ENCODE measurements around the gene CSMD2.

Gene CSMD2

GRCh38 chr1:33661811-33662454 is 503.1 kb downstream of the CSMD2 start:
- no peak for DNase-seq
- in situ Hi-C loops (cut with HindIII; ENCODE audit: low pct_ligation_motif_present, low pct_unique_long_range_greater_than_20kb, low sequenced_read_pairs), result no loop called here

GRCh38 chr1:33660956-33661355 is 504.1 kb downstream of the CSMD2 start:
- DNase-seq, result no peak
- in situ Hi-C loops (cut with HindIII; ENCODE audit: low pct_ligation_motif_present, low pct_unique_long_range_greater_than_20kb, low sequenced_read_pairs), result no loop called here

GRCh38 chr1:33660244-33660643 is 504.8 kb downstream of the CSMD2 start:
- in situ Hi-C loops (cut with HindIII; ENCODE audit: low pct_ligation_motif_present, low pct_unique_long_range_greater_than_20kb, low sequenced_read_pairs), result no loop called here
- DNase-seq, result no peak

- in situ Hi-C loops (cut with HindIII; ENCODE audit: low pct_ligation_motif_present, low pct_unique_long_range_greater_than_20kb, low sequenced_read_pairs), result no loop called here
- DNase-seq, result no peak
These were observed 505.4 kb downstream of the CSMD2 start for GRCh38 chr1:33659641-33660040.

- DNase-seq, result no peak
- in situ Hi-C loops (cut with HindIII; ENCODE audit: low pct_ligation_motif_present, low pct_unique_long_range_greater_than_20kb, low sequenced_read_pairs), result no loop called here
These were observed 507.2 kb downstream of the CSMD2 start for GRCh38 chr1:33657833-33658232.

GRCh38 chr1:33656467-33657005 is 508.5 kb downstream of the CSMD2 start:
- no peak for DNase-seq
- in situ Hi-C loops (cut with HindIII; ENCODE audit: low pct_ligation_motif_present, low pct_unique_long_range_greater_than_20kb, low sequenced_read_pairs), result no loop called here

GRCh38 chr1:33655496-33655895 is 509.5 kb downstream of the CSMD2 start:
- in situ Hi-C loops (cut with HindIII; ENCODE audit: low pct_ligation_motif_present, low pct_unique_long_range_greater_than_20kb, low sequenced_read_pairs), result no loop called here

GRCh38 chr1:33654267-33654834 is 510.7 kb downstream of the CSMD2 start:
- in situ Hi-C loops (cut with HindIII; ENCODE audit: low pct_ligation_motif_present, low pct_unique_long_range_greater_than_20kb, low sequenced_read_pairs), result no loop called here
- peak; percentile 8 for DNase-seq

More at GRCh38 chr1:33655496-33655895, 509.5 kb downstream of the CSMD2 start:
- DNase-seq, result no peak

GRCh38 chr1:33653226-33653625 is 511.8 kb downstream of the CSMD2 start:
- in situ Hi-C loops (cut with HindIII; ENCODE audit: low pct_ligation_motif_present, low pct_unique_long_range_greater_than_20kb, low sequenced_read_pairs), result no loop called here

GRCh38 chr1:33650708-33651107 is 514.3 kb downstream of the CSMD2 start:
- no peak for DNase-seq
- in situ Hi-C loops (cut with HindIII; ENCODE audit: low pct_ligation_motif_present, low pct_unique_long_range_greater_than_20kb, low sequenced_read_pairs), result no loop called here

More at GRCh38 chr1:33653226-33653625, 511.8 kb downstream of the CSMD2 start:
- no peak for DNase-seq

- in situ Hi-C loops (cut with HindIII; ENCODE audit: low pct_ligation_motif_present, low pct_unique_long_range_greater_than_20kb, low sequenced_read_pairs), result no loop called here
- DNase-seq, result no peak
These were observed 515.3 kb downstream of the CSMD2 start for GRCh38 chr1:33649759-33650158.

GRCh38 chr1:33643216-33643615 is 521.8 kb downstream of the CSMD2 start:
- in situ Hi-C loops (cut with HindIII; ENCODE audit: low pct_ligation_motif_present, low pct_unique_long_range_greater_than_20kb, low sequenced_read_pairs), result no loop called here
- DNase-seq, result no peak

- peak; percentile 21 for DNase-seq
- in situ Hi-C loops (cut with HindIII; ENCODE audit: low pct_ligation_motif_present, low pct_unique_long_range_greater_than_20kb, low sequenced_read_pairs), result no loop called here
These were observed 523.8 kb downstream of the CSMD2 start for GRCh38 chr1:33641104-33641830.

GRCh38 chr1:33640114-33640660 is 524.8 kb downstream of the CSMD2 start:
- no peak for DNase-seq
- in situ Hi-C loops (cut with HindIII; ENCODE audit: low pct_ligation_motif_present, low pct_unique_long_range_greater_than_20kb, low sequenced_read_pairs), result no loop called here

GRCh38 chr1:33637846-33638440 is 527.1 kb downstream of the CSMD2 start:
- in situ Hi-C loops (cut with HindIII; ENCODE audit: low pct_ligation_motif_present, low pct_unique_long_range_greater_than_20kb, low sequenced_read_pairs), result no loop called here
- no peak for DNase-seq

GRCh38 chr1:33636209-33636608 is 528.8 kb downstream of the CSMD2 start:
- DNase-seq, result no peak
- in situ Hi-C loops (cut with HindIII; ENCODE audit: low pct_ligation_motif_present, low pct_unique_long_range_greater_than_20kb, low sequenced_read_pairs), result no loop called here

GRCh38 chr1:33635336-33636012 is 529.6 kb downstream of the CSMD2 start:
- in situ Hi-C loops (cut with HindIII; ENCODE audit: low pct_ligation_motif_present, low pct_unique_long_range_greater_than_20kb, low sequenced_read_pairs), result no loop called here
- no peak for DNase-seq

- in situ Hi-C loops (cut with HindIII; ENCODE audit: low pct_ligation_motif_present, low pct_unique_long_range_greater_than_20kb, low sequenced_read_pairs), result no loop called here
- DNase-seq, result peak; percentile 8
These were observed 530.2 kb downstream of the CSMD2 start for GRCh38 chr1:33634806-33635205.
